ENCODE results near the gene ZNF74. TPM values are rescaled to one million over a fixed set of nuclear protein-coding genes. Genes with fewer than 3 reads are reported as not detected.
A peak's percentile ranks its signal among the peaks of the same experiment; 100 is the strongest.

ZNF74 gene
- total RNA-seq, 1 donor: 10.8 TPM

DNA sequence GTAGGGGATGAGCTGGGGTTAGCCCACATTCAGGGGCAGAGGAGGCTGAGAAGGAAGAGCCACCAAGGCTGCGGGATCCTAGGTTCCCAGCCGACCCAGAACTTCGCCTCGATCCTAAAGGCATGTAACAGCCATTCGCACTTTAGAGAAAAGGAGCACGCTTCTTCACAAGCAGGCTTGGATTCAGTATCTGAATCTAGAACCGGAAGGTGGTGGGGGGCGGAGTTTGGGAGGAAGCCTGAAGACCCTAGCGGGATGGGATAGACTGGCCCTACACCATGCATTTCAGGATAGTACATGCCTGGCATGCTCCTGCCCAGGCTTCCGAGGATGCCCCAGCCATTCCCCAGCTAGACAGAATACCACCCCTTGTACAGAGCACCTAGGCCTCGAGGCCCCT is 39.2 kb downstream of the ZNF74 start:
- TF ChIP-seq, protein P1, sequence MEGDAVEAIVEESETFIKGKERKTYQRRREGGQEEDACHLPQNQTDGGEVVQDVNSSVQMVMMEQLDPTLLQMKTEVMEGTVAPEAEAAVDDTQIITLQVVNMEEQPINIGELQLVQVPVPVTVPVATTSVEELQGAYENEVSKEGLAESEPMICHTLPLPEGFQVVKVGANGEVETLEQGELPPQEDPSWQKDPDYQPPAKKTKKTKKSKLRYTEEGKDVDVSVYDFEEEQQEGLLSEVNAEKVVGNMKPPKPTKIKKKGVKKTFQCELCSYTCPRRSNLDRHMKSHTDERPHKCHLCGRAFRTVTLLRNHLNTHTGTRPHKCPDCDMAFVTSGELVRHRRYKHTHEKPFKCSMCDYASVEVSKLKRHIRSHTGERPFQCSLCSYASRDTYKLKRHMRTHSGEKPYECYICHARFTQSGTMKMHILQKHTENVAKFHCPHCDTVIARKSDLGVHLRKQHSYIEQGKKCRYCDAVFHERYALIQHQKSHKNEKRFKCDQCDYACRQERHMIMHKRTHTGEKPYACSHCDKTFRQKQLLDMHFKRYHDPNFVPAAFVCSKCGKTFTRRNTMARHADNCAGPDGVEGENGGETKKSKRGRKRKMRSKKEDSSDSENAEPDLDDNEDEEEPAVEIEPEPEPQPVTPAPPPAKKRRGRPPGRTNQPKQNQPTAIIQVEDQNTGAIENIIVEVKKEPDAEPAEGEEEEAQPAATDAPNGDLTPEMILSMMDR (IDR thresholded peaks at IDR 0.05; ENCODE audit: insufficient read depth, low read depth, low read length): no peak
- DNase-seq (ENCODE audit: low read depth): no peak
- H3K4me3 ChIP-seq (ENCODE audit: low read depth, low read length): no peak overlapping the region

DNA sequence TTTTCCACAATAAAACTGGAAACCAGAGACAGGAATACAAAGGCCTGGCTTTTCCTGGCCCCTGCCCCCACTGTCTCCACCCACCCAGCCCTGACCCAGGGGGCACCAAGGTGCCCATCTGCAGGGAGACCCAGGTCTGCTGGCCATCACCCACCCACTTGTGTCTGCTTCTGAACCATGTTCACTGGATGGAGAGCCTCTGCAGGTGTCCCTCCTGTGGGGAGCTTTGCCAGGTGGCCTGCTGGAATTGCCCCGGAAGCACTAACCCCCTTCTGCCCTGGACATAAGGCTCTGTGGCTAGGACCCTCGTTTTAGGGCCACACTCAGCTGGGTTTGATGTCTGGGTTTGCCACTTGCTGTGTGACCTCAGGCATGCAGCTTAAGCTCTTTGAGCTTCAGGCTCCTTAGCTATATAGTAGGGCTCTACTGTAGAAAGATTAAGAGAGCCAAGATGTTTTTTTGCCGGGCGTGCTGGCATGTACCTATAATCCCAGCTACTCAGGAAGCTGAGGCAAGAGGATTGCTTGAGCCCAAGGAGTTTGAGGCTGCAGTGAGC is 39.8 kb downstream of the ZNF74 start:
- DNase-seq (ENCODE audit: low read depth): no peak
- H3K4me3 ChIP-seq (ENCODE audit: low read depth, low read length): no peak overlapping the region
- TF ChIP-seq, protein P1 (IDR thresholded peaks at IDR 0.05; ENCODE audit: insufficient read depth, low read depth, low read length): no peak

DNA sequence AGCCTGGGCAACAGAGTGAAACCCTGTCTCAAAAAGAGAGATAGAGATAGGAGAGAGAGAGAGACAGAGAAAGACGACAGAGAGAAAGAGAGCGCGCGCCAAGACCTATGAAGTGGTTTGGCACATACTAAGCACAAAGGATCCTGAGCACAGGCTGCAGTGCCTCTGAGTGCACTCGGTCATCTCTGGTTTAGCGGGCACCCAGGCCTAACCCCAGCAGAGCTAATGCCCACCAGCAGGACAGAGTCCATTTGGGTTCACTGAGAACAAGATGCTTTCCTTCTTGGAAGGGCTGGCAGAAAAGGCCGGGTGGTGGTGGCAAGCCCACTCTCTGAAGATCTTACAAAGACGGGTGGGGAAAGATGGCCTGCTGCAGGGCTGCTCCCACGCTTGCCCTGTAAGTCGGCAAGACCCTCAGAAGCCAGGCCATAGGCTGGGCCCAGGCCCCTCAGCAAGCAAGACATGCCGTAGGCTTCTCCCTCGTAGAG is 40.4 kb downstream of the ZNF74 start:
- H3K4me3 ChIP-seq (ENCODE audit: low read depth, low read length): no peak overlapping the region
- no peak for DNase-seq (ENCODE audit: low read depth)
- TF ChIP-seq, protein P1 (IDR thresholded peaks at IDR 0.05; ENCODE audit: insufficient read depth, low read depth, low read length): no peak

DNA sequence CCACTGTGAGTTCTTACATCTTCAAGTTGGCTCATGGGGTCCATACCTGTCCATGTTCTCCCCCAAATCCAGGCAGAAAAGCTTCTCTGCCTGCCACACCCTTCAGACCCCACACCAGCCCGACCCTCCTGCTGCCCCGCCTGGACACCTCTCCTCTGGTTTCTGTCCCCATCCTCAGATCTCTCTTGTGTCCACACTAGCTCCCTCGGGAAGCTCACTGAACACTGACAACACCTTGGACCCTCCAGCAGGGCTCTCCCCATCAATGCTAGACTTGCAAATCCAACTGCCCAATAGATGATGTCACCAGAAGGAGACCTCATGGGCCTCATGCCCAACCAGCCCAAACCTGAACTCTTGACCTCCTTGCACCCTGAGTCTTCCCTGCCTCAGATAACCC is 40.8 kb downstream of the ZNF74 start:
- no peak for DNase-seq (ENCODE audit: low read depth)
- no peak overlapping the region for H3K4me3 ChIP-seq (ENCODE audit: low read depth, low read length)
- TF ChIP-seq, protein P1 (IDR thresholded peaks at IDR 0.05; ENCODE audit: insufficient read depth, low read depth, low read length): no peak

DNA sequence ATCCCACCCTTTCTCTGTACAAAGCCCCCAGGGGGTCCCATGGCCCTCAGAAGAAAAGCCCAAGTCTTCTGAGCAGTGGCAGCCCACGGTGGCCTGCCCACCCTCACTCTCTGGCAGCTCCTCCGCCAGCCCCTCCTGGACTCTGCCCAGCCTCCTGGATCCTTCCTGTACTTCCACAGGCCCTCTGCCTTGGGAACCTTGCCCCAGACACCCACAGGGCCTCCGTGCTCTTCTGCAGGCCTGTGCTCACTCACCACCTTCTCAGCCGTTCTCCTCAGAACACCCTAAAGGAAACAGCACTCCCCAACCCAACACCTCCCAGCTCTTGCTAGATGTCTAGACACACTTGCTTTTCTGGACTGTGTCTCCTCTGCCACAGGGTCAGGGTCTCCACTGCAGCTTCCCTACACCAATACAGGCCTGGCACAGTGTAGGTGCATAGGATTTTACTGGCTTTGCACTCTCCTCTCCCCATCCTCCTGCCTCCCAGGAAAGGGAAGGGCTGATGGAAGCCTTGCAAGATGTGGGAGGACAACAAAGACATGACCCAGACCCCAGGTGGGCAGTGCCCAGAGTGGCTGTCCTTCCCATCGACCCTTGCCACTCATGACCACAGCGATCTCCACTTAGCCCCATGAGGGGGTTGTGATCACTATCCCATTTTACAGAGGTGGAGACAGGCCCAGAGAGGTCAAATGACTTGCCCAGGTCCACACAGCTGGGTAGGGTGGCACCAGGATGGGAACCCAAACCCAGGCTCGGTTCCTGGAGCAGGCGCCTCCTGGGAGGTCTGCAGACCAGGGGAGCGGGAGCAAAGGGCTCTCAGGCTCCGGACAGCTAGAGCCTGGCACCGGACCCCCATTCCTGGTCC is 41.7 kb downstream of the ZNF74 start:
- peak overlapping the region; percentile 86 for H3K4me3 ChIP-seq (ENCODE audit: low read depth, low read length)
- TF ChIP-seq, protein P1 (IDR thresholded peaks at IDR 0.05; ENCODE audit: insufficient read depth, low read depth, low read length): no peak
- peak; percentile 16 for DNase-seq (ENCODE audit: low read depth)

DNA sequence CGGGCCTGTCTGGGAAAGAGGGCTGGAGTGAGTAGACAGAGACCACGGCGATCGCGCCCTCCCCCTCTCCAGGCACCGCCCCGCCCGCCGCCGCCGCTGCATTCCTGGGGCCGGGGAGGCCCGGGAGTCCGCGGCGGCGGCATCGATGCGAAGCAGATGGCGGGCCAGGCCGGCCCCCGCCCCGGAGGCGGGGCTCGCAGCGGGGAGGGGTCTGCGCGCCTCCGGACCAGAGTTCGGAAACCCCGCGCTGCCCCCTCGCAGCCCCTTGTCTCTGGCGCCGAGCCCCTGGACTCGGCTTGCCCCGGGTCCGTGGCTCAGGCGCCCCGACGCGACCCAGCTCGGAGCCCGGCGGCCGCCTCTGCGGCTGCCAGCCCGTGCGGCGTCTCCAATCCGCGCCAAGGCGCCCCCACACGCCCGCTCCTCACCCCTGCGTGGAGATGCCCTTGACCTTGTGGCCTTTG is 42.4 kb downstream of the ZNF74 start:
- peak overlapping the region; percentile 86 for H3K4me3 ChIP-seq (ENCODE audit: low read depth, low read length)
- DNase-seq (ENCODE audit: low read depth): peak; percentile 54
- TF ChIP-seq, protein P1 (IDR thresholded peaks at IDR 0.05; ENCODE audit: insufficient read depth, low read depth, low read length): no peak

Measured in fibroblast of villous mesenchyme (primary cell).